Calu3 (cell line): ENCODE results near the gene KIAA1191. TPM values are rescaled to one million over a fixed set of nuclear protein-coding genes. Genes with fewer than 3 reads are reported as not detected.

ENCODE experiments used
- BruUV-seq: library from RNA; stranded (reverse); fragments of 400-500 nt; replicated peaks from 2 replicates; lab custom pipeline; 2021; lab: Mats Ljungman, UMichigan
- CTCF ChIA-PET: fragments of 300-600 bp; sonication (Branson Sonifier 250); formaldehyde crosslinking; loops from one replicate; lab custom pipeline; 2022; ENCODE audit warnings: antibody characterized with exemption; lab: Charles Lee
- DNase-seq: peaks from one replicate; pipeline ENCODE4 v3.0.0; 2022
- H3K27ac Mint-ChIP-seq: one replicate; pipeline ENCODE4 v1.8.0; 2022; ENCODE audit warnings: mixed read lengths; ENCODE audit not compliant: unreplicated experiment
- H3K27me3 Mint-ChIP-seq: one replicate; pipeline ENCODE4 v1.8.0; 2022; ENCODE audit warnings: mixed read lengths; ENCODE audit not compliant: unreplicated experiment
- H3K36me3 Mint-ChIP-seq: one replicate; pipeline ENCODE4 v1.8.0; 2022; ENCODE audit warnings: mild to moderate bottlenecking, moderate library complexity, mixed read lengths; ENCODE audit not compliant: insufficient read depth, unreplicated experiment
- H3K4me1 Mint-ChIP-seq: one replicate; pipeline ENCODE4 v1.8.0; 2022; ENCODE audit warnings: mild to moderate bottlenecking, low read depth, mixed read lengths; ENCODE audit not compliant: unreplicated experiment
- H3K4me3 Mint-ChIP-seq: one replicate; pipeline ENCODE4 v1.8.0; 2022; ENCODE audit warnings: mild to moderate bottlenecking, low read depth, moderate library complexity, mixed read lengths; ENCODE audit not compliant: unreplicated experiment
- H3K9me3 Mint-ChIP-seq: one replicate; pipeline ENCODE4 v1.8.0; 2022; ENCODE audit warnings: low read depth, mixed read lengths; ENCODE audit not compliant: unreplicated experiment
- intact Hi-C: fragments of 100-400 bp; cut with micrococcal nuclease; formaldehyde crosslinking; loops from one replicate; pipeline ENCODE4 v1.10.0; 2022; ENCODE audit not compliant: unreplicated experiment
- total RNA-seq: library from RNA; stranded (reverse); gene quantifications from 2 replicates; pipeline ENCODE4 v1.2.3, GENCODE V29; 2022
- TF ChIP-seq, protein P1 (sequence below): fragments of 200-600 bp; IDR thresholded peaks from one replicate; pipeline ENCODE4 v1.8.0; 2022; ENCODE audit warnings: antibody characterized with exemption; ENCODE audit not compliant: unreplicated experiment

KIAA1191 gene
- total RNA-seq, 1 experiment from 2014 or later: 79.0 TPM

DNA sequence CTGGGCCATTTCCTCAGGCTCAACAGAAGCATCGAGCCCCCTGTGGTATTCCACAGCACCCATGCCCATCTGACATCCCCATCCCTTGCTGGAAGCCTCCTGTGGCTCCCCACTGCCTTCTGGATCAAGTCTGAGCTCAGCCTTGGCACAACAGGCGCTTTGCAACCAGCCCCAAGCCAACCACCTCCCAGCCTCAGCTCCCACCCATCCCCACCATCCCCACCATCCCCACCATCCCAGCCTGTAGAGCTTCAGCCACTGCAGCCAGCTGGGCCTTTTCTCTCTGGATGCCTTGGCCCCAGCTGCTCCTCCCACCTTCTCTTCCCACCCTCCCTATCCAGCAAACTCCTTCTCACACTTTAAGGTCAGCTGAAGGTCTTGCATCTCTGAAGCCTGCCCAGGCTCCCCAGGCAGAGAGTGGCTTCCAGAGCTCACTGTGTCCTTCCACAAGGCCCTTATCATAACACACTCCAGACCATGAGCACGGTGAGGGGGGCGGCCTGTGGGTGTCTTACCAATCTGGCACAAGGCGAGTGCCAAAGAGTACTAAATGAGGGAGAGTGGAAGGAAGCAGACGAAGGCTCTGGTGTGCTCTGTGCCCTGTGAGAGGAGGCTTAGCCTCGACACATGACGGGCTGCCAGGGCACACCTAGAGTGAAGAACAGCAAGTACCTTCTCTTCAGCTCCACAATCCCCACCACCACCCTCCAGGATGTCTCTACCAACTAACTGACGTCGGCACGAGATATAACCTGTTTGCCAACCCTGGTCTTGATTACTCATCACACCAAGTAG is 33.5 kb upstream of the KIAA1191 start:
- H3K4me1 Mint-ChIP-seq: no peaks in the 10 kb centered on the region
- H3K27ac Mint-ChIP-seq: no peak overlapping the region
- TF ChIP-seq, protein P1, sequence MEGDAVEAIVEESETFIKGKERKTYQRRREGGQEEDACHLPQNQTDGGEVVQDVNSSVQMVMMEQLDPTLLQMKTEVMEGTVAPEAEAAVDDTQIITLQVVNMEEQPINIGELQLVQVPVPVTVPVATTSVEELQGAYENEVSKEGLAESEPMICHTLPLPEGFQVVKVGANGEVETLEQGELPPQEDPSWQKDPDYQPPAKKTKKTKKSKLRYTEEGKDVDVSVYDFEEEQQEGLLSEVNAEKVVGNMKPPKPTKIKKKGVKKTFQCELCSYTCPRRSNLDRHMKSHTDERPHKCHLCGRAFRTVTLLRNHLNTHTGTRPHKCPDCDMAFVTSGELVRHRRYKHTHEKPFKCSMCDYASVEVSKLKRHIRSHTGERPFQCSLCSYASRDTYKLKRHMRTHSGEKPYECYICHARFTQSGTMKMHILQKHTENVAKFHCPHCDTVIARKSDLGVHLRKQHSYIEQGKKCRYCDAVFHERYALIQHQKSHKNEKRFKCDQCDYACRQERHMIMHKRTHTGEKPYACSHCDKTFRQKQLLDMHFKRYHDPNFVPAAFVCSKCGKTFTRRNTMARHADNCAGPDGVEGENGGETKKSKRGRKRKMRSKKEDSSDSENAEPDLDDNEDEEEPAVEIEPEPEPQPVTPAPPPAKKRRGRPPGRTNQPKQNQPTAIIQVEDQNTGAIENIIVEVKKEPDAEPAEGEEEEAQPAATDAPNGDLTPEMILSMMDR: no peak
- no peaks in the 10 kb centered on the region for H3K27me3 Mint-ChIP-seq
- H3K4me3 Mint-ChIP-seq: no peak overlapping the region
- CTCF ChIA-PET: interaction anchor here (0.7 kb wide), 1 partner anchor 11 kb away, joined by 6 read pairs; no protein-coding TSS in a partner anchor
- no TSS peak for BruUV-seq
- peaks cover 18% of the 10 kb centered on the region for H3K36me3 Mint-ChIP-seq
- intact Hi-C loops: no loop called here
- DNase-seq: no peak
- no peaks in the 10 kb centered on the region for H3K9me3 Mint-ChIP-seq

DNA sequence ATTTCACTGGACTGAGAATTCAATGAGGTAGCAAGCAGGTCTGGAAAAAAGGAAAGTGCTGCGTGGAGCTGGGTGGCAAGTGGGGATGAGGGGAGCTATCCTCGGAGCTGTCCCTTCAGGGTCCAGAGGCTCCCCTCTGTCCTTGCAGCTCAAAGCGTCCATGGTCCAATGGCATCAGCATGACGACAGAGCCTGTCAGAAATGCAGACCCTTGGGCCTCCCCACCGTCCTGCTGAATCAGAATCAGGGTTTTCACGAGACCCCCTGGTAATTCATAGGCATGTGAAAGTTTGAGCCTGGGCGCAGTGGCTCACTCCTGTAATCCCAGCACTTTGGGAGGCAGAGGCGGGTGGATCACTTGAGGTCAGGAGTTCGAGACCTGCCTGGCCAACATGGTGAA is 32.5 kb upstream of the KIAA1191 start:
- intact Hi-C loops: no loop called here
- no peak overlapping the region for H3K27ac Mint-ChIP-seq
- CTCF ChIA-PET: interaction anchor here (0.5 kb wide), 1 partner anchor 15 kb away, joined by 4 read pairs; no protein-coding TSS in a partner anchor
- TF ChIP-seq, protein P1: no peak
- H3K4me1 Mint-ChIP-seq: no peaks in the 10 kb centered on the region
- H3K9me3 Mint-ChIP-seq: no peaks in the 10 kb centered on the region
- BruUV-seq: no TSS peak
- H3K27me3 Mint-ChIP-seq: no peaks in the 10 kb centered on the region
- H3K36me3 Mint-ChIP-seq: peaks cover 28% of the 10 kb centered on the region
- DNase-seq: no peak
- no peak overlapping the region for H3K4me3 Mint-ChIP-seq

DNA sequence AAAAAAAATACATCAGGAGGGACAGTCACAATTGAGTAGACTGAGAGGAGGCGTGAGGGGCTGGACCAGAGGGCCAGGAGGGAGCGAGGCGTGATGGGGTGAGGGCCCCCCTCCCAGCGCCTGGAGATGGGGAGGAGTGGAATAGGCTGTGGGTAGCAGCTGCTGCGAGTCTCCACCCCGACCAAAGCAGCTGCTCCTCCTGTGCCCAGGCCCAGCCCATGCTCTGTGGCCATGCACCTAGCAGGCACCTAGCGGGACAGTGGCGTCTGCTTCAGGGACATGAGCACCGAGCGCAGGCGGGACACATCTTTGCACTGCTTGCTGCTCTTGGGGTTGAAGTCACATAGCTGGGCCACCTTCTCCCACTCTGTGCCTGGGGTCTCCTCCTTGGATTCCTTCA is 31.0 kb upstream of the KIAA1191 start:
- CTCF ChIA-PET: no interaction called here
- H3K9me3 Mint-ChIP-seq: no peaks in the 10 kb centered on the region
- TF ChIP-seq, protein P1: no peak
- H3K27ac Mint-ChIP-seq: no peak overlapping the region
- DNase-seq: no peak
- H3K4me3 Mint-ChIP-seq: no peak overlapping the region
- peaks cover 44% of the 10 kb centered on the region for H3K36me3 Mint-ChIP-seq
- intact Hi-C loops: no loop called here
- peaks cover 2% of the 10 kb centered on the region for H3K4me1 Mint-ChIP-seq
- no TSS peak for BruUV-seq
- no peaks in the 10 kb centered on the region for H3K27me3 Mint-ChIP-seq

DNA sequence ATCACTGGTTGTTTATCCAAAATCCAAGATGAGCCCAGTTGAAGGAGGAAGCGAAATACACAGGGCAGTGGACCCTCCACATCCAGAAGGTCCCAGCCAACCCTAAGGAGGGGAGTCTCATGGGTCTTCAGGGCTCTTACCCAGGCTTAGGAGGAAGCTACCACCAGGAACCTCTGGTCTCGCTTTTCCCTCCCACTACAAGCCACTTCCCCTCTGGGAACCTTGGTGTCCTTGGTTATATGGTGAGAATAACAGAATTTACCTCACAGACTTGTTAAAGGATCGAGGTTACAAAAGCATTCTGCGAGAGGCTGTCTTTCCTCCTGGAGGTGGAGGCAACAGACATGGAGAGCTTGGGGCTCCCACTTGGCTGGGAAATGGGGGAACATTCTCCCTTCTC is 30.4 kb upstream of the KIAA1191 start:
- Mint-ChIP-seq H3K4me1 (peaks cover 7% of the 10 kb centered on the region), H3K9me3 (no peaks in the 10 kb centered on the region), H3K27ac (no peak overlapping the region), H3K4me3 (no peak overlapping the region), H3K27me3 (no peaks in the 10 kb centered on the region), H3K36me3 (peaks cover 49% of the 10 kb centered on the region)
- intact Hi-C loops: no loop called here
- TF ChIP-seq, protein P1: no peak
- CTCF ChIA-PET: no interaction called here
- DNase-seq: no peak
- no TSS peak for BruUV-seq
